IPS DF 19.7 (cell line): ENCODE results near the gene CIRBP.

Source experiments
- DNase-seq: peaks from one replicate; pipeline ENCODE4 v3.0.0-alpha.2; 2013; ENCODE audit warnings: low read depth, low spot score

The CIRBP gene

GRCh38 chr19:1267477-1268225, 1.5 kb upstream of the CIRBP start:
- DNase-seq = no peak

DNA sequence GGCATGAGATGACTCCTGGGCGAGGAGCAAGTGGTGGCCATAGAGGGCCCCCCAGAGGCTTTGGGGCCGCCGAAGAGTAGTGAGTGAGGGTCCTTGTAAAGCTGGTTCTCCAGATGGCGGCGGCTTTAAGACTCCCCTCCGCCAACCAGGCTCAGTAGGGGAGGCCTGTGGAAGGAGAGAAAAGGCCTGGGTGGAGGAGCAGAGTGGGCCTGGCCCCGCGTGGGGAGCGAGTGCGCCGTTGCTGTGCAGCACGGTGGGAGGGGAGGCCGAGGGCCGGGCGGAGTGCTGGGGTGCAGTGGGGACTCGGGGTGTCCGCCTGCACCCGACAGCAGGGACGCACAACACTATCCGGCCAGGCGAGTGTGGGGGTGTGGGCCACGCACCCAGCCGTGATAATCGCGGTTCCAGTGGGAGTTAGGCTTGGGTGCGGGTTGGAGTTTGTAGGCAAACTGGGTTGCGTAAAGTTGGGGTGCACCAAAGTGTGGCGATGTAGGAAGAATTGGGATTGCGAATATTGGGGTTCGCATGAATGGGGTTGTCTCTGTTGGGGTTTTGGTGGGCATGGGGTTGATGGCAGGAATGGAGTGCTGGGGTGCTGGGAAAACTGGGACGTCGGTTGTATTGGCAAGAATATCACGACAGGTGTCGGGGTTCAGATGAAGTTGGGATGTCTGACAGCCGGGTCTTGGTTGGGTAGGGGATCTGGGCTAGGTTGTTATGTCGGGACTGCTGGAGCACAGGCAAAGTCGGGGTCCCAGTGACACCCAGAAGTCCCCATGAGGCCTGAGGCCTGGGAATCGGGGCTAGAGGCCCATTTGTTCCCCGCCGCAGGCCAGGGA, 687 bp upstream of the CIRBP start:
- DNase-seq = no peak

GRCh38 chr19:1269478-1270212, 513 bp downstream of the CIRBP start:
- DNase-seq = no peak

GRCh38 chr19:1270213-1270853, 1.2 kb downstream of the CIRBP start:
- DNase-seq = no peak

GRCh38 chr19:1270854-1271527, 1.9 kb downstream of the CIRBP start:
- DNase-seq = no peak

DNA sequence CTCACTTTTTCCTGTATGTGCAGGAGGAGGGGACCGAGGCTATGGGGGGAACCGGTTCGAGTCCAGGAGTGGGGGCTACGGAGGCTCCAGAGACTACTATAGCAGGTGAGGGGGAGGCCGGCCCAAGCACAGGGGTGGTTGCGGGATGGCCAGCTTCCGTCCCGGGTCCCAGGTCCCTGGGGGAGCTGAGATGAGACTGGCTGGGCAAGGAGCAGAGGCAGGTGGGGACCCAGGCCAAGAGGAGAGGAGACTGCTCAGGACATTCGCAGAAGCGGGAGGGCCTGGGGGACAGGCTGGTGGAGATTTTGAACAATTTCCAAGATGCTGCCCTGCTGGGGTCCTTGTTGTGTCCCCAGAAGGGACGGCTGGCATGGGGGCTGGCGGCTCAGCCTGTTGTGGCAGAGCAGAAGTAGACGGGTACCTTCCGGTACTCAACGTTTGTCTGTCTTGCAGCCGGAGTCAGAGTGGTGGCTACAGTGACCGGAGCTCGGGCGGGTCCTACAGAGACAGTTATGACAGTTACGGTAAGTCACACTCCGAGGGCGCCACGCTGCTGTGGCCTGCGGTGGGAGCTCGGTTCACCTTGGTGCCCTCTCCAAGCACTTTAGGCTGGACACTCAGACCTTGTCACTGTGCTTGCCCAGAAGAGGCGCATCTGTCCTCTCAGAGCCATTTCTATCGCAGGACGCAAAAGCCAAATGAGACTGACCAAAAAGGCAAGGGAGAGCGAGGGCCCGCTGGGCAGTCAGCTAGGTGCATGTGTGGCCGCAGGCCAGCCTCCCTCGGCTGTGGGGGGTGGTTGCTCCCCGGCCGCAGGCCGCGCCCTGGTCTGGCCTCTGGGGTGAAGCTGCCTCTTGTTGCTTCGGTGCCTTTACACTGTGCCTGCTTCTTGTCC, 2.6 kb downstream of the CIRBP start:
- DNase-seq = no peak

DNA sequence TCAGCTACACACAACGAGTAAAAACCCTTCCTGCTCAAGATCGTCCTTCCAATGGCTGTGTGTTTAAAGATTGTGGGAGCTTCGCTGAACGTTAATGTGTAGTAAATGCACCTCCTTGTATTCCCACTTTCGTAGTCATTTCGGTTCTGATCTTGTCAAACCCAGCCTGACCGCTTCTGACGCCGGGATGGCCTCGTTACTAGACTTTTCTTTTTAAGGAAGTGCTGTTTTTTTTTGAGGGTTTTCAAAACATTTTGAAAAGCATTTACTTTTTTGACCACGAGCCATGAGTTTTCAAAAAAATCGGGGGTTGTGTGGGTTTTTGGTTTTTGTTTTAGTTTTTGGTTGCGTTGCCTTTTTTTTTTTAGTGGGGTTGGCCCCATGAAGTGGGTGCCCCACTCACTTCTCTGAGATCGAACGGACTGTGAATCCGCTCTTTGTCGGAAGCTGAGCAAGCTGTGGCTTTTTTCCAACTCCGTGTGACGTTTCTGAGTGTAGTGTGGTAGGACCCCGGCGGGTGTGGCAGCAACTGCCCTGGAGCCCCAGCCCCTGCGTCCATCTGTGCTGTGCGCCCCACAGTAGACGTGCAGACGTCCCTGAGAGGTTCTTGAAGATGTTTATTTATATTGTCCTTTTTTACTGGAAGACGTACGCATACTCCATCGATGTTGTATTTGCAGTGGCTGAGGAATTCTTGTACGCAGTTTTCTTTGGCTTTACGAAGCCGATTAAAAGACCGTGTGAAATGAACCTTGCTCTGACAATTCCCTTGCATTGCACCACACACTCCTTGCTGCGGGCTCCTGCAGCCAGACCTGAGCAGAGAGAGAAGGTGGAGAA, 3.5 kb downstream of the CIRBP start:
- DNase-seq = no peak

DNA sequence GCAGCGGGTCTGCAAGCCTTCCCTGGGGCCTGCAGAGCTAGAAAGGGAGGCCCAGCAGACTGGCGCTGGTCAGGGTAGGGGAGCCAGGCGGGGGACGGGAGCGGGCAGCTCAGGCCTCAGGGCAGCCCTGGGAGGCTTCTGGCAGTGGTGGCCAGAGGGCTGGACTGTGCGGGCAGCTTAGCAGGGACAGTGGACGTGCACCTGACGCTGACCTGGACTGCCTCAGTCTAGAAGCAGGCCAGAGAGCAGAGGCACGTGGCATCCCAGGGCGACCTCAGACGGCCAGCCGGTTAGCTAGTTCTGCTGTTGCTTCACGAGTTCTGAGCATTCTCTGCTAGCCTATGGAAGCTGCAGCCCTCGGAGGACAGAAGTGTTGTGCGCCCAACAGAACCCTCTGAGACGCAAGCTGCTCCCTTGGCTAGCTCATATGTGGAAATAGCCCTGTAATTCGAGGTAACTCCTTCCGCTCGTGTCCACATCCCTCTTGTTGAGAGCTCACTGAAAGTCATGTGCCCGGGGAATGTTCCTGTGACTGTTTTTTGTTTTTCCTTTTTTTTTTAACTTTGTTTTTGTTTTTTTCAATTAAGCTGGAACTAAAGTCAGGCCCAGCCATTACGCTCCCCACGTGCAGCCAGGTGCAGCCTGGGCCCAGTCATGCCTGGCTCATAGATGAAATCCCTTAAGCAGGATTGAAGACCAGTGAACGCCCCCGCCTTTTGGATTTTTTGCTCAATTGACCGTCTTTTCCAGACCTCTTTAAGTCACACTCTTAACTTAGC, 4.3 kb downstream of the CIRBP start:
- no peak for DNase-seq

GRCh38 chr19:1274081-1274851, 5.1 kb downstream of the CIRBP start:
- DNase-seq = no peak

DNA sequence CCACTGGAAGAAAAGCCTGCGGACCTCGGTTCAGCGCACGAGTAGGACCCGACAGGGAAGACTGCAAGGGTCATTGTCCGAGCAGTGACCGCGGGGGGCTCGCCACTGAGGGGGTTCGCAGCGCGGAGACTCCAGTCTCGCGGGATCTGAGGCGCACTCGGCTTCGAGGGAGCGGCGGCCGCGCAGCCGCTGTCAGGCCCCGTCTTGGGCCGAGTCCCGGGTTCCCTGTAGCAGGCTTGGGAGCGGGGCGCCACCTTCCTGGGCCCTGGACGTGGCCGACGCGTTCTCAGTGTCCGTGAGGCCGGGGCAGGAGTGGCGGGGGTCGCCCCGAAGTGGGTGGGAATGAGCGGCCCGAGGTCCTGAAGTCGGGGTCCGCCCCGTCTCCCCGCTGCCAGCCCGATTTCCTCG, 5.7 kb downstream of the CIRBP start:
- DNase-seq = no peak

DNA sequence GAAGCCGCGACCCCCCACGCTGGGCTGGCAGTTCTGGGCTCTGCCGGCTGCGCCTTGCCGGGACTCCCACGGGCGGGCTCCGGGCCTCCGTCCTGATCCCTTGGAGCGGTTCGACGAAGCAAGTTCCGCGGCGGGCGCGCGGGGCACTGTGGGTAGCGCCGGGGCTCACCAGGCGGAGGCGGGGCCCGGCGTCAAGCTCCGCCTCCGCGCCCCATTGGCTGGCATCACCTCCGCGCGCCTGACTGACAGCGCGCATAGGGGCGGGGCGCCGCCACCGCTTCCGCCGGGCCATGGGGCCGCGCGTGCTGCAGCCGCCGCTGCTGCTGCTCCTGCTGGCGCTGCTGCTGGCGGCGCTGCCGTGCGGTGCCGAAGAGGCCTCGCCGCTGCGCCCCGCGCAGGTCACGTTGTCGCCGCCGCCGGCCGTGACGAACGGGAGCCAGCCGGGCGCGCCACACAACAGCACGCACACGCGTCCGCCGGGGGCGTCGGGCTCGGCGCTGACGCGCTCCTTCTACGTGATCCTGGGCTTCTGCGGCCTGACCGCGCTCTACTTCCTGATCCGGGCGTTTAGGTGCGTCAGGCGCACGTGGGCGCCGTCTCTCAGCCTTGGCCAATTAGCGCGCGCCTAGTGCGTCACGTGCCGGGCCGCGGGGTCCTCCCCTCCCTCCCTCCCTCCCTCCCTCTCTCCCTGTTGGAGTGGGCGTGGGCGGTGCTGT, 6.3 kb downstream of the CIRBP start, which contains the start of gene FAM174C:
Gene FAM174C (plus strand): TSS at position 271 of the 716 bp plus-strand sequence. CDS start 20 bp downstream, at position 291.
- no peak for DNase-seq

GRCh38 chr19:1275976-1276627, 7.0 kb downstream of the CIRBP start:
- DNase-seq = no peak

- DNase-seq = no peak
These were observed 7.5 kb downstream of the CIRBP start for GRCh38 chr19:1276628-1277022.

DNA sequence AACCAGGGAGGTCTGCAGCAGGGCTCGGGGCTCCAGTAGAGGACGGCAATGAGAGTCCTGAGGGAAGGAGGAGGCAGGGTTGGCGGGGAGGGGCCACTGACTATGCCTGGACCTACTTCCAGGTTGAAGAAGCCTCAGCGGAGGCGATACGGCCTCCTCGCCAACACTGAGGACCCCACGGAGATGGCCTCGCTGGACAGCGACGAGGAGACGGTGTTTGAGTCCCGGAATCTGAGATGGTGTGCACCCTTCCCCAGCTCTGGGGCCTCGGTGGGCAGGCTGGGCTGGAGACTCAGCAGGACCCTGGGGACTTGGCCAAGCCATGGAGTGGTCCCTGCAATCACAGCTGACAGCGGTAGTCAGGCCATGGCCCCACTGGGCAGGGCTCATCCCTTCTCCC, 7.9 kb downstream of the CIRBP start:
- DNase-seq = no peak

GRCh38 chr19:1278074-1278473, 8.9 kb downstream of the CIRBP start:
- DNase-seq = no peak
